ENCODE data around the gene CMKLR1. TPM values are rescaled to one million over a fixed set of nuclear protein-coding genes. Genes with fewer than 3 reads are reported as not detected.

CMKLR1 gene
- polyA plus RNA-seq, 3 donors, result 7.5 to 11.6 (median 7.9) TPM

GRCh38 chr12:108377260-108377659 lies 38.1 kb upstream of the CMKLR1 start:
- Histone ChIP-seq H3K4me3 (replicated peaks in 1 of 3; ENCODE audit: low read depth in 2 of 3, low read length in 3 of 3) (no peak overlapping the region), H3K9me3 (replicated peaks in 1 of 2; ENCODE audit: control insufficient read depth in 1 of 2, insufficient read depth in 1 of 2, low read length in 2 of 2) (peaks cover 7 to 13% of the 10 kb centered on the region in 2 donors), H3K27ac (ENCODE audit: low read depth in 1 of 2, low read length in 2 of 2) (no peak overlapping the region), H2AFZ (ENCODE audit: insufficient read depth, low read depth, low read length, poor library complexity, severe bottlenecking) (no peak overlapping the region), H4K20me1 (ENCODE audit: insufficient read depth, low read length) (no peaks in the 10 kb centered on the region), H3K27me3 (ENCODE audit: control insufficient read depth in 2 of 2, insufficient read depth in 2 of 2, low read length in 2 of 2) (no peaks in the 10 kb centered on the region), H3K79me2 (ENCODE audit: insufficient read depth, low read length) (no peaks in the 10 kb centered on the region), H3K9ac (ENCODE audit: insufficient read depth, low read length, poor library complexity, severe bottlenecking) (no peak overlapping the region), H3K4me2 (replicated peaks; ENCODE audit: extremely low read depth, low read length, poor library complexity, severe bottlenecking) (no peak overlapping the region), H3K36me3 (replicated peaks in 1 of 2; ENCODE audit: control insufficient read depth in 1 of 2, insufficient read depth in 2 of 2, low read length in 2 of 2) (no peaks in the 10 kb centered on the region), H3K4me1 (ENCODE audit: control insufficient read depth in 1 of 2, insufficient read depth in 2 of 2, low read length in 2 of 2) (peaks cover 23 to 45% of the 10 kb centered on the region in 2 donors)
- Mint-ChIP-seq H3K27me3 (ENCODE audit: low read depth in 3 of 3) (peaks cover 0 to 10% (median 4%) of the 10 kb centered on the region in 3 donors), H3K4me1 (peaks cover 44% of the 10 kb centered on the region), H3K9me3 (peaks cover 21 to 34% (median 27%) of the 10 kb centered on the region in 7 donors), H3K36me3 (peaks cover 3 to 7% of the 10 kb centered on the region in 2 donors), H3K27ac (no peak overlapping the region), H3K4me3 (no peak overlapping the region)
- TF ChIP-seq, protein P1, sequence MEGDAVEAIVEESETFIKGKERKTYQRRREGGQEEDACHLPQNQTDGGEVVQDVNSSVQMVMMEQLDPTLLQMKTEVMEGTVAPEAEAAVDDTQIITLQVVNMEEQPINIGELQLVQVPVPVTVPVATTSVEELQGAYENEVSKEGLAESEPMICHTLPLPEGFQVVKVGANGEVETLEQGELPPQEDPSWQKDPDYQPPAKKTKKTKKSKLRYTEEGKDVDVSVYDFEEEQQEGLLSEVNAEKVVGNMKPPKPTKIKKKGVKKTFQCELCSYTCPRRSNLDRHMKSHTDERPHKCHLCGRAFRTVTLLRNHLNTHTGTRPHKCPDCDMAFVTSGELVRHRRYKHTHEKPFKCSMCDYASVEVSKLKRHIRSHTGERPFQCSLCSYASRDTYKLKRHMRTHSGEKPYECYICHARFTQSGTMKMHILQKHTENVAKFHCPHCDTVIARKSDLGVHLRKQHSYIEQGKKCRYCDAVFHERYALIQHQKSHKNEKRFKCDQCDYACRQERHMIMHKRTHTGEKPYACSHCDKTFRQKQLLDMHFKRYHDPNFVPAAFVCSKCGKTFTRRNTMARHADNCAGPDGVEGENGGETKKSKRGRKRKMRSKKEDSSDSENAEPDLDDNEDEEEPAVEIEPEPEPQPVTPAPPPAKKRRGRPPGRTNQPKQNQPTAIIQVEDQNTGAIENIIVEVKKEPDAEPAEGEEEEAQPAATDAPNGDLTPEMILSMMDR (IDR thresholded peaks at IDR 0.05), result no peak
- DNase-seq, result no peak
- WGBS (ENCODE audit: insufficient coverage), result no CpG with 5 or more reads among the region's 1 CpG
- intact Hi-C loops (cut with micrococcal nuclease), result no loop called here

DNA sequence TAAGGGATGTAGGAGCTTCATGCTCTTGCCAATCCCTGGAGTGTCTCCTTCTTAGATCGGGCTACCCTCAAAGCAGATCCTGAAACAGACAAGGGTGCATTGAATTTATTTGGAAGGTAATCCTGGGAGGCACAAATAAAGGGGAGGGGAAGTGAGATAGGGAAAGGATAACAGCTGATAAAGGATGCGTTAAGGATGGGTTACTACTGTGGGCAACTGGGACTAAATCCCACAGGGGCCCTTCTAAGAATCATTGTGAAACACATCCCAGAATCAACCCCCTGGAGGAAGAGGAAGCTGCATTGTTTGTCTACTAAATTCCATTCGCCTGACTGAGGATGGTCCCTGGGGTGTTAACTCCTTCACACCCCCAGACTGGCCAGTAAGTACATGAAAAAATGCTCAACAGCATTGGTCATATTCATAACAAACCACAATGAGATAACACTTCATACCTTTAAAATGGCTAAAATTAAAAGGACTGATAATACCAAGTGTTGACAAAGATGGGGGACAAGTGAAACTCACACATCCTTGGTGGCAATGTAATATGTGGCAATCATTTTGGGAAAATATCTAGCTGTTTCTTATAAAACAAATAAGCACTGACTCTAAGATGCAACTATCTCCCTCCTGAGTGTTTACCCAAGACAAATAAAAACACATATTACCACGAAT lies 37.0 kb upstream of the CMKLR1 start:
- peaks cover 21 to 34% (median 27%) of the 10 kb centered on the region in 7 donors for H3K9me3 Mint-ChIP-seq

More for the DNA sequence above, 37.0 kb upstream of the CMKLR1 start:
- intact Hi-C loops (cut with micrococcal nuclease), result no loop called here
- WGBS (ENCODE audit: insufficient coverage), result 100% methylated on average over 1 of the region's 4 CpGs
- peak overlapping the region in 3 of 7 donors; percentile 4 to 15 (median 13) for H3K27ac Mint-ChIP-seq
- no peak overlapping the region for H3K4me3 Mint-ChIP-seq
- no peak for DNase-seq
- no peak overlapping the region for H3K4me2 ChIP-seq (replicated peaks; ENCODE audit: extremely low read depth, low read length, poor library complexity, severe bottlenecking)
- H4K20me1 ChIP-seq (ENCODE audit: insufficient read depth, low read length), result no peaks in the 10 kb centered on the region
- no peaks in the 10 kb centered on the region for H3K79me2 ChIP-seq (ENCODE audit: insufficient read depth, low read length)
- H3K4me1 ChIP-seq (ENCODE audit: control insufficient read depth in 1 of 2, insufficient read depth in 2 of 2, low read length in 2 of 2), result peaks cover 32 to 56% of the 10 kb centered on the region in 2 donors
- H3K9me3 ChIP-seq (replicated peaks in 1 of 2; ENCODE audit: control insufficient read depth in 1 of 2, insufficient read depth in 1 of 2, low read length in 2 of 2), result peaks cover 7 to 13% of the 10 kb centered on the region in 2 donors
- no peak overlapping the region for H3K4me3 ChIP-seq (replicated peaks in 1 of 3; ENCODE audit: low read depth in 2 of 3, low read length in 3 of 3)
- peaks cover 3 to 7% of the 10 kb centered on the region in 2 donors for H3K36me3 Mint-ChIP-seq
- TF ChIP-seq, protein P1 (IDR thresholded peaks at IDR 0.05), result no peak
- H3K4me1 Mint-ChIP-seq, result peaks cover 55% of the 10 kb centered on the region
- peaks cover 0 to 7% (median 3%) of the 10 kb centered on the region in 3 donors for H3K27me3 Mint-ChIP-seq (ENCODE audit: low read depth in 3 of 3)
- no peak overlapping the region for H2AFZ ChIP-seq (ENCODE audit: insufficient read depth, low read depth, low read length, poor library complexity, severe bottlenecking)
- H3K36me3 ChIP-seq (replicated peaks in 1 of 2; ENCODE audit: control insufficient read depth in 1 of 2, insufficient read depth in 2 of 2, low read length in 2 of 2), result no peaks in the 10 kb centered on the region
- H3K9ac ChIP-seq (ENCODE audit: insufficient read depth, low read length, poor library complexity, severe bottlenecking), result no peak overlapping the region
- no peak overlapping the region for H3K27ac ChIP-seq (ENCODE audit: low read depth in 1 of 2, low read length in 2 of 2)
- no peaks in the 10 kb centered on the region for H3K27me3 ChIP-seq (ENCODE audit: control insufficient read depth in 2 of 2, insufficient read depth in 2 of 2, low read length in 2 of 2)
